H9 (cell line): ENCODE measurements around the gene CNBD2. TPM values are rescaled to one million over a fixed set of nuclear protein-coding genes. Genes with fewer than 3 reads are reported as not detected.

ENCODE experiments used
- DNase-seq: peaks from one replicate; pipeline ENCODE4 v3.0.0-alpha.2; 2017
- H2AFZ ChIP-seq: one replicate; pipeline ENCODE4 v1.6.1; 2013; ENCODE audit warnings: mild to moderate bottlenecking, low read length, control low read depth, moderate library complexity
- H2AK5ac ChIP-seq: 2 replicates; pipeline ENCODE4 v1.6.1; 2013; ENCODE audit warnings: low read length, control low read depth, mixed read lengths; ENCODE audit not compliant: insufficient read length
- H2BK120ac ChIP-seq: one replicate; pipeline ENCODE4 v1.6.1; 2013; ENCODE audit warnings: low read depth, mild to moderate bottlenecking, low read length, control low read depth, inconsistent platforms; ENCODE audit not compliant: poor library complexity, severe bottlenecking
- H2BK12ac ChIP-seq: 2 replicates; pipeline ENCODE4 v1.6.1; 2013; ENCODE audit warnings: low read length, control low read depth, mixed read lengths, low read depth; ENCODE audit not compliant: insufficient read length
- H2BK15ac ChIP-seq: 2 replicates; pipeline ENCODE4 v1.6.1; 2013; ENCODE audit warnings: low read depth, low read length, control low read depth
- H2BK20ac ChIP-seq: one replicate; pipeline ENCODE4 v1.6.1; 2013; ENCODE audit warnings: low read depth, mild to moderate bottlenecking, low read length, control low read depth, inconsistent platforms; ENCODE audit not compliant: poor library complexity, severe bottlenecking
- H2BK5ac ChIP-seq: 2 replicates; pipeline ENCODE4 v1.6.1; 2013; ENCODE audit warnings: low read length, control low read depth, mixed read lengths; ENCODE audit not compliant: insufficient read length
- H3K14ac ChIP-seq: 2 replicates; pipeline ENCODE4 v1.6.1; 2013; ENCODE audit warnings: low read length, control low read depth; ENCODE audit not compliant: insufficient read depth
- H3K18ac ChIP-seq: 2 replicates; pipeline ENCODE4 v1.6.1; 2013; ENCODE audit warnings: low read depth, mild to moderate bottlenecking, mixed read lengths, low read length, control low read depth; ENCODE audit not compliant: insufficient read length
- H3K23ac ChIP-seq: 2 replicates; pipeline ENCODE4 v1.6.1; 2013; ENCODE audit warnings: low read length, control low read depth, mixed read lengths, low read depth; ENCODE audit not compliant: insufficient read length
- H3K23me2 ChIP-seq: 2 replicates; pipeline ENCODE4 v1.6.1; 2013; ENCODE audit warnings: low read depth, mild to moderate bottlenecking, mixed read lengths, low read length, control low read depth; ENCODE audit not compliant: insufficient read length, poor library complexity, severe bottlenecking
- H3K27ac ChIP-seq: 2 replicates; pipeline ENCODE4 v1.5.1; 2013; ENCODE audit warnings: low read length, control low read depth, mixed read lengths, low read depth; ENCODE audit not compliant: insufficient read length
- H3K27me3 ChIP-seq: 2 replicates; pipeline ENCODE4 v1.6.1; 2013; ENCODE audit warnings: low read length, control low read depth, inconsistent platforms; ENCODE audit not compliant: insufficient read depth
- H3K4ac ChIP-seq: 2 replicates; pipeline ENCODE4 v1.6.1; 2013; ENCODE audit warnings: low read depth, mild to moderate bottlenecking, control low read depth, inconsistent platforms, low read length, moderate library complexity
- H3K4me1 ChIP-seq: 2 replicates; pipeline ENCODE4 v1.6.1; 2013; ENCODE audit warnings: low read length, control low read depth, inconsistent platforms; ENCODE audit not compliant: insufficient read depth
- H3K4me2 ChIP-seq: 2 replicates; pipeline ENCODE4 v1.6.1; 2013; ENCODE audit warnings: low read length, control low read depth, mixed read lengths; ENCODE audit not compliant: insufficient read length, insufficient read depth
- H3K56ac ChIP-seq: 2 replicates; pipeline ENCODE4 v1.6.1; 2013; ENCODE audit warnings: low read depth, mild to moderate bottlenecking, mixed read lengths, low read length, control low read depth; ENCODE audit not compliant: insufficient read length
- H3K79me1 ChIP-seq: 2 replicates; pipeline ENCODE4 v1.6.1; 2013; ENCODE audit warnings: low read depth, mild to moderate bottlenecking, moderate library complexity, low read length, control low read depth, inconsistent platforms; ENCODE audit not compliant: insufficient read depth, poor library complexity, severe bottlenecking
- H3K79me2 ChIP-seq: 2 replicates; pipeline ENCODE4 v1.6.1; 2013; ENCODE audit warnings: low read length, control low read depth, inconsistent platforms; ENCODE audit not compliant: insufficient read depth
- H3K9ac ChIP-seq: 2 replicates; pipeline ENCODE4 v1.6.1; 2013; ENCODE audit warnings: low read length, control low read depth, mixed read lengths; ENCODE audit not compliant: insufficient read length; ENCODE audit errors: extremely low read depth
- H3K9me3 ChIP-seq: one replicate; pipeline ENCODE4 v1.6.1; 2013; ENCODE audit warnings: low read depth, low read length, inconsistent platforms; ENCODE audit not compliant: control insufficient read depth
- H3T11ph ChIP-seq: one replicate; pipeline ENCODE4 v1.6.1; 2013; ENCODE audit warnings: mild to moderate bottlenecking, low read length, control low read depth, inconsistent platforms
- H4K20me1 ChIP-seq: one replicate; pipeline ENCODE4 v1.6.1; 2013; ENCODE audit not compliant: control insufficient read depth, insufficient read length, insufficient read depth
- H4K5ac ChIP-seq: 2 replicates; pipeline ENCODE4 v1.6.1; 2013; ENCODE audit warnings: low read depth, mild to moderate bottlenecking, mixed read lengths, low read length, control low read depth; ENCODE audit not compliant: insufficient read length
- H4K8ac ChIP-seq: replicated peaks from 2 replicates; pipeline ENCODE4 v1.6.1; 2013; ENCODE audit warnings: low read length, control low read depth, mixed read lengths, low read depth; ENCODE audit not compliant: insufficient read length
- H4K91ac ChIP-seq: 2 replicates; pipeline ENCODE4 v1.6.1; 2013; ENCODE audit warnings: low read depth, mild to moderate bottlenecking, moderate library complexity, mixed read lengths, low read length, control low read depth; ENCODE audit not compliant: insufficient read length
- H3K27ac Mint-ChIP-seq, 3 experiments: 2 replicates in 2 of 3; 3 replicates in 1 of 3; pipeline ENCODE4 v1.8.0; 2020 to 2021; ENCODE audit warnings: mixed read lengths in 3 of 3, mild to moderate bottlenecking in 1 of 3, moderate library complexity in 1 of 3
- H3K27me3 Mint-ChIP-seq: 2 replicates; pipeline ENCODE4 v1.8.0; 2021; ENCODE audit warnings: low read depth, mild to moderate bottlenecking, moderate library complexity, mixed read lengths
- H3K36me3 Mint-ChIP-seq, 3 experiments: 2 replicates in 2 of 3; 3 replicates in 1 of 3; pipeline ENCODE4 v1.8.0; 2020 to 2021; ENCODE audit warnings: low read depth in 3 of 3, mixed read lengths in 3 of 3; ENCODE audit not compliant: insufficient read depth in 1 of 3
- H3K4me1 Mint-ChIP-seq, 2 experiments: 2 replicates each; pipeline ENCODE4 v1.8.0; 2020; ENCODE audit warnings: mixed read lengths in 2 of 2
- H3K4me3 Mint-ChIP-seq, 2 experiments: 2 replicates in 1 of 2; 3 replicates in 1 of 2; pipeline ENCODE4 v1.8.0; 2020 to 2021; ENCODE audit warnings: mild to moderate bottlenecking in 2 of 2, mixed read lengths in 2 of 2, moderate library complexity in 1 of 2
- H3K9me3 Mint-ChIP-seq, 2 experiments: 2 replicates in 1 of 2; 3 replicates in 1 of 2; pipeline ENCODE4 v1.8.0; 2020; ENCODE audit warnings: mild to moderate bottlenecking in 2 of 2, mixed read lengths in 2 of 2, moderate library complexity in 1 of 2
- CTCF ChIP-seq: fragments of 200-600 bp; sonication (generic); conservative IDR thresholded peaks from 3 replicates; pipeline ENCODE4 v1.8.0; 2021; ENCODE audit warnings: antibody characterized with exemption, mild to moderate bottlenecking
- WGBS: extraction: QIAGEN DNeasy Blood & Tissue Kit; methylation state at CpG from one replicate; pipeline ENCODE4 v1.1.7; 2013; ENCODE audit warnings: missing lambda C conversion rate, low lambda C conversion rate, mixed read lengths; ENCODE audit not compliant: insufficient read length; ENCODE audit errors: extremely low coverage; 5-methylcytosine and 5-hydroxymethylcytosine counted together
- total RNA-seq: library from RNA; stranded (reverse); gene quantifications from 2 replicates; pipeline ENCODE4 v1.2.1, GENCODE V29; 2021

Gene CNBD2
- total RNA-seq, 1 experiment from 2014 or later: 3.1 TPM

DNA sequence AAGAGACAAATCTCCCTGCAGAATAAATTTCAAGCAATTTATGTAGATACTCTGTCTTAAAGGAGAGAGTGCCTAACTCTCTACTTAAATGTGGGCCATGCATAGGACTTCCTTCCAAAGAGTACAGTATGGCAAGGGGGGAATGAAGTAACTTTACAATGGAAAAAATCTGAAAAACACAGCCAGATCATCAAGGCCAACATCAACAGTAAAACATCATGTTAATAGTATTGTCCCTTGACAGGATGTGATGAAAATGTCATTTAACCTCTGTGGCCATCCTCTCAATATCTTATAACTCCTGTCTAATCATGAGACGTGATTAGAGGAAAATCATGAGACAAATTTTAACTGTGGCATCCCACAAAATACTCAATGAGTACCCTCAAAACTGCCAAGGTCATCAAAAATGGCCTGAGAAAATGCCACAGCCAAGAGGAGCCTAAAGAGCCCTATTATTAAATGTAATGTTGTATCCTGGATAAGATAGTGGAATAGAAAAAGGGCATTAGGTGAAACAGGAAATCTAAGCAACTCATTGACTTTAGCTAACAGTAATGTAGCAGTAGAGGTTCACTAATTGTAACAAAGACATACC lies 47.5 kb downstream of the CNBD2 start:
- Histone ChIP-seq H3K9me3 (no peaks in the 10 kb centered on the region), H3K9ac (no peak overlapping the region), H3T11ph (no peak overlapping the region), H2BK12ac (no peak overlapping the region), H3K4me1 (no peaks in the 10 kb centered on the region; the same call in 1 of the 2 replicates), H3K79me2 (no peaks in the 10 kb centered on the region), H4K20me1 (no peaks in the 10 kb centered on the region), H3K79me1 (no peaks in the 10 kb centered on the region), H3K27ac (no peak overlapping the region), H2AK5ac (no peak overlapping the region), H2BK5ac (no peak overlapping the region), H3K27me3 (no peaks in the 10 kb centered on the region), H3K23me2 (no peaks in the 10 kb centered on the region), H3K18ac (no peak overlapping the region), H2BK20ac (no peak overlapping the region), H3K4ac (no peak overlapping the region), H2AFZ (no peak overlapping the region), H3K4me2 (no peak overlapping the region), H3K23ac (no peak overlapping the region), H4K5ac (no peak overlapping the region), H3K56ac (no peak overlapping the region), H2BK15ac (no peak overlapping the region), H4K8ac (no peak overlapping the region), H3K14ac (no peak overlapping the region), H2BK120ac (no peak overlapping the region), H4K91ac (no peak overlapping the region)
- peaks cover 5% of the 10 kb centered on the region for H3K27me3 Mint-ChIP-seq
- no CpG with 5 or more reads among the region's 1 CpG for WGBS
- H3K27ac Mint-ChIP-seq: no peak overlapping the region
- no peak for DNase-seq
- no peaks in the 10 kb centered on the region for H3K9me3 Mint-ChIP-seq
- peaks cover 11 to 14% of the 10 kb centered on the region in 2 experiments for H3K4me1 Mint-ChIP-seq
- TF ChIP-seq CTCF: no peak
- H3K36me3 Mint-ChIP-seq: no peaks in the 10 kb centered on the region
- no peak overlapping the region for H3K4me3 Mint-ChIP-seq
